K562 (cell line): Measurements from ENCODE around the gene OR7C1. TPM values are rescaled to one million over a fixed set of nuclear protein-coding genes. Genes with fewer than 3 reads are reported as not detected.
"Not testable (repeated sequence)": the region's sequence is repeated elsewhere in the genome, so short reads cannot be mapped to it uniquely, and the experiment has no call there.

ENCODE experiments used
- ATAC-seq: fragments of 200-7000 bp; cut with Tn5 transposase; 3 replicates; pipeline ENCODE4 v1.9.1; 2020; ENCODE audit warnings: moderate library complexity
- BruUV-seq: library from RNA; stranded (reverse); fragments of 400-500 nt; replicated peaks from 2 replicates; lab custom pipeline; 2021; lab: Mats Ljungman, UMichigan
- CTCF ChIA-PET: fragments of 300-600 bp; formaldehyde crosslinking; extraction: SDS; loops from one replicate; lab custom pipeline; 2021; ENCODE audit warnings: low intra/inter-chr PET ratio; lab: Yijun Ruan, JAX
- POLR2A ChIA-PET: fragments of 300-600, 350-650 bp; sonication (Branson Sonifier 250); formaldehyde crosslinking; extraction: SDS; loops from one replicate; lab custom pipeline; 2021; ENCODE audit warnings: antibody characterized with exemption, inconsistent platforms; lab: Yijun Ruan, JAX
- DNase-seq, 4 experiments: peaks; one replicate each; pipeline versions ENCODE4 v3.0.0 to v3.0.0-alpha.2; 2011 to 2018; ENCODE audit warnings: low spot score in 3 of 4, mixed read lengths in 3 of 4; ENCODE audit errors: extremely low read depth in 1 of 4
- FAIRE-seq: peaks from 2 replicates; lab custom pipeline; 2011; peaks lifted over from hg19 to GRCh38; lab: Jason Lieb, UNC
- H2AFZ ChIP-seq: 2 replicates; pipeline ENCODE4 v1.6.0; 2011; ENCODE audit warnings: low read depth, low read length, control low read depth, inconsistent platforms
- H3K27ac ChIP-seq: fragments of 200-600 bp; 3 replicates; pipeline ENCODE4 v1.8.0; 2011; ENCODE audit warnings: low read depth, mild to moderate bottlenecking, control low read depth, inconsistent platforms, low read length, moderate library complexity, mixed read lengths; ENCODE audit errors: extremely low read depth
- H3K27me3 ChIP-seq, 2 experiments: fragments of 300-600 bp in 1 of 2; 2 replicates in 1 of 2; 3 replicates in 1 of 2; pipeline versions ENCODE4 v1.6.0 to v1.8.0; 2011; ENCODE audit warnings: inconsistent platforms in 2 of 2, low read length in 2 of 2, mild to moderate bottlenecking in 1 of 2, mixed read lengths in 1 of 2, moderate library complexity in 1 of 2; ENCODE audit not compliant: control insufficient read depth in 2 of 2, insufficient read depth in 2 of 2
- H3K36me3 ChIP-seq: fragments of 300-600 bp; 3 replicates; pipeline ENCODE4 v1.8.0; 2011; ENCODE audit warnings: mild to moderate bottlenecking, low read length, inconsistent platforms; ENCODE audit not compliant: control insufficient read depth, insufficient read depth
- H3K4me1 ChIP-seq, 2 experiments: fragments of 200-600 bp in 1 of 2; replicated peaks in 1 of 2; 2 replicates in 1 of 2; 3 replicates in 1 of 2; pipeline versions ENCODE4 v1.5.1 to v1.8.0; 2011; ENCODE audit warnings: inconsistent platforms in 2 of 2, low read length in 2 of 2, mild to moderate bottlenecking in 1 of 2, mixed read lengths in 1 of 2, moderate library complexity in 1 of 2; ENCODE audit not compliant: control insufficient read depth in 2 of 2, insufficient read depth in 2 of 2
- H3K4me2 ChIP-seq: 2 replicates; pipeline ENCODE4 v1.6.1; 2011; ENCODE audit warnings: low read length, control low read depth, inconsistent platforms, mixed read lengths; ENCODE audit not compliant: insufficient read depth
- H3K4me3 ChIP-seq: fragments of 200-600 bp; sonication (generic), shearing (Covaris generic); 2 replicates; pipeline ENCODE4 v1.5.1; 2016; ENCODE audit warnings: control low read depth, inconsistent platforms
- H3K79me2 ChIP-seq: fragments of 200-600 bp; 3 replicates; pipeline ENCODE4 v1.8.0; 2011; ENCODE audit warnings: low read length, inconsistent platforms; ENCODE audit not compliant: control insufficient read depth, insufficient read depth
- H3K9ac ChIP-seq, 2 experiments: 2 replicates each; pipeline versions ENCODE4 v1.6.0 to v1.6.1; 2011; ENCODE audit warnings: low read depth in 2 of 2, low read length in 2 of 2, control low read depth in 1 of 2, inconsistent platforms in 1 of 2, mild to moderate bottlenecking in 1 of 2, mixed read lengths in 1 of 2; ENCODE audit not compliant: insufficient read depth in 1 of 2
- H3K9me1 ChIP-seq: one replicate; pipeline ENCODE4 v1.6.0; 2011; ENCODE audit warnings: inconsistent platforms, mild to moderate bottlenecking, low read length, moderate library complexity; ENCODE audit not compliant: control insufficient read depth, insufficient read depth
- H3K9me3 ChIP-seq: replicated peaks from 2 replicates; pipeline ENCODE4 v1.5.1; 2011; ENCODE audit warnings: low read depth, low read length, inconsistent platforms; ENCODE audit not compliant: control insufficient read depth, insufficient read depth
- H4K20me1 ChIP-seq: replicated peaks from 2 replicates; pipeline ENCODE4 v1.6.1; 2011; ENCODE audit warnings: low read length, inconsistent platforms, mixed read lengths; ENCODE audit not compliant: control insufficient read depth, insufficient read depth
- ARID1B ChIP-seq: fragments of 450-650 bp; IDR thresholded peaks from 2 replicates; pipeline ENCODE4 v1.6.1; 2016; ENCODE audit warnings: antibody characterized with exemption, mild to moderate bottlenecking, inconsistent platforms
- ASH1L ChIP-seq: fragments of 450-650 bp; IDR thresholded peaks from 2 replicates; pipeline ENCODE4 v1.6.1; 2018; ENCODE audit warnings: borderline replicate concordance, mild to moderate bottlenecking, low read depth; ENCODE audit not compliant: partially characterized antibody
- CBX1 ChIP-seq: sonication (generic); IDR thresholded peaks from 2 replicates; pipeline ENCODE4 v1.6.1; 2016; ENCODE audit warnings: antibody characterized with exemption, low read depth, mild to moderate bottlenecking
- CHD4 ChIP-seq: fragments of 200-600 bp; sonication (generic); IDR thresholded peaks from 3 replicates; pipeline ENCODE4 v1.6.1; 2012; ENCODE audit warnings: low read depth, mild to moderate bottlenecking, mixed read lengths, low read length, inconsistent platforms; ENCODE audit not compliant: insufficient read depth, insufficient replicate concordance, poor library complexity, severe bottlenecking
- CTBP1 ChIP-seq: fragments of 450-650 bp; IDR thresholded peaks from 2 replicates; pipeline ENCODE4 v1.6.1; 2016; ENCODE audit warnings: borderline replicate concordance
- HCFC1 ChIP-seq: IDR thresholded peaks from 2 replicates; pipeline ENCODE4 v1.6.1; 2012; ENCODE audit warnings: low read depth, low read length, improper control_type of control experiment
- HDAC3 ChIP-seq: fragments of 450-650 bp; IDR thresholded peaks from 2 replicates; pipeline ENCODE4 v1.6.1; 2018; ENCODE audit warnings: borderline replicate concordance, mild to moderate bottlenecking, moderate library complexity; ENCODE audit not compliant: partially characterized antibody
- HNRNPL ChIP-seq: fragments of 200-400 bp; formaldehyde crosslinking; IDR thresholded peaks from 2 replicates; pipeline ENCODE4 v1.6.1; 2017; ENCODE audit warnings: low read depth, mild to moderate bottlenecking, low read length
- MTA1 ChIP-seq: fragments of 450-650 bp; IDR thresholded peaks from 2 replicates; pipeline ENCODE4 v1.6.1; 2017; ENCODE audit warnings: borderline replicate concordance
- SMARCC2 ChIP-seq: fragments of 450-650 bp; IDR thresholded peaks from 2 replicates; pipeline ENCODE4 v1.6.1; 2017; ENCODE audit warnings: antibody characterized with exemption, moderate library complexity, mild to moderate bottlenecking, low read depth
- TBL1XR1 ChIP-seq, 2 experiments: IDR thresholded peaks; 2 replicates each; pipeline ENCODE4 v1.6.1; 2012; ENCODE audit warnings: improper control_type of control experiment in 2 of 2, low read length in 2 of 2, mild to moderate bottlenecking in 1 of 2
- ZBTB7A ChIP-seq: IDR thresholded peaks from 2 replicates; pipeline ENCODE4 v1.6.1; 2011; ENCODE audit warnings: low read depth, mild to moderate bottlenecking, low read length, moderate library complexity, borderline replicate concordance; ENCODE audit not compliant: control insufficient read depth
- ZEB2 ChIP-seq: fragments of 450-650 bp; IDR thresholded peaks from 2 replicates; pipeline ENCODE4 v1.6.1; 2016
- WGBS: fragments of 100-300 bp; shearing (Covaris generic); methylation state at CpG from one replicate; pipeline ENCODE4 v1.1.6; 2016; ENCODE audit warnings: low coverage, mixed read lengths; ENCODE audit not compliant: insufficient coverage; ENCODE audit errors: missing lambda C conversion rate; 5-methylcytosine and 5-hydroxymethylcytosine counted together
- in situ Hi-C: fragments of 300-500 bp; cut with MboI; formaldehyde crosslinking; loops from 4 replicates; pipeline ENCODE4 v1.15.0; 2018; ENCODE audit warnings: inconsistent platforms, mixed read lengths
- intact Hi-C: fragments of 100-400 bp; cut with micrococcal nuclease; formaldehyde crosslinking; loops from 2 replicates; pipeline ENCODE4 v1.14.2; 2022
- polyA plus RNA-seq, 8 experiments: library from polyadenylated mRNA; depleted of rRNA in 4 of 8; stranded (reverse) in 5 of 8; unstranded in 3 of 8; fragments of >200 nt; fragmentation: Nextera tagmentation in 2 of 8; fragmentation: Illumina TruSeq in 1 of 8; extraction: Ambion mirVana in 2 of 8; extraction: Trizol in 1 of 8; gene quantifications; 2 replicates each; pipeline versions ENCODE4 v1.2.1 to v1.2.3, GENCODE V29; 2011 to 2014; ENCODE audit warnings: inconsistent platforms in 1 of 8, missing spikeins in 1 of 8
- total RNA-seq, 7 experiments: library from RNA; depleted of rRNA in 6 of 7; stranded (reverse); fragments of >200 nt in 6 of 7; fragmentation: Illumina TruSeq in 2 of 7; extraction: Trizol in 2 of 7; gene quantifications; 2 replicates each; pipeline versions ENCODE4 v1.2.1 to v1.2.3, GENCODE V29; 2011 to 2021; ENCODE audit warnings: low replicate concordance in 1 of 7
- TF ChIP-seq, protein P1 (sequence below): fragments of 250-450 bp; sonication (Bioruptor Pico); IDR thresholded peaks from 2 replicates; pipeline ENCODE4 v1.5.0; 2021; ENCODE audit warnings: mild to moderate bottlenecking, moderate library complexity

Gene OR7C1
- total and polyA plus RNA-seq, 9 of the 15 experiments (the other 6 are each of a cell fraction or from before 2014, with no cell fraction given), result 0.01 to 0.18 (median 0.10) TPM; not detected in 1

DNA sequence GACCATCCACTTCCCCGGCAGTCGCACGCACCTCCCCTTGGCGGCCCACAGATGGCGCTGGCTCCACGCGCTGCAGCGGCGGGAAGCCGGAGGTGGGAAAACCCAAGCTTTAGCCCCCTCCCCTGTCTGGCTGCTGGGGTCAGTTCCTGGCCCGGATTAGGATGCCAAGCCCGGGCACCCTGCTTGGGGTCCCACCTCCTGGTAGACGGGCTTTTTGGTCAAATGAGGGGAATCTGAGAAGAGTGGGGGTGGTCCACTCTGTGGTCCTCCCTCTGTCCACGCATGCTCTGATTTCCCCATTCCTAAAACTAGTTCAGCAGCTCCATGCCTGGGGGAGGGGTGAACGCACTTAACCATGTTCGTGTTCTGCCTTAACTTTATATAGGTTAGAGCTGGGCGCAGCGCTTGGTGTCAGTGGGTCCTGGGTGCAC lies 48.5 kb downstream of the OR7C1 start (continued):
- TF ChIP-seq HNRNPL (no peak), HCFC1 (no peak)
- TF ChIP-seq, all 486 proteins: peak for 30

DNA sequence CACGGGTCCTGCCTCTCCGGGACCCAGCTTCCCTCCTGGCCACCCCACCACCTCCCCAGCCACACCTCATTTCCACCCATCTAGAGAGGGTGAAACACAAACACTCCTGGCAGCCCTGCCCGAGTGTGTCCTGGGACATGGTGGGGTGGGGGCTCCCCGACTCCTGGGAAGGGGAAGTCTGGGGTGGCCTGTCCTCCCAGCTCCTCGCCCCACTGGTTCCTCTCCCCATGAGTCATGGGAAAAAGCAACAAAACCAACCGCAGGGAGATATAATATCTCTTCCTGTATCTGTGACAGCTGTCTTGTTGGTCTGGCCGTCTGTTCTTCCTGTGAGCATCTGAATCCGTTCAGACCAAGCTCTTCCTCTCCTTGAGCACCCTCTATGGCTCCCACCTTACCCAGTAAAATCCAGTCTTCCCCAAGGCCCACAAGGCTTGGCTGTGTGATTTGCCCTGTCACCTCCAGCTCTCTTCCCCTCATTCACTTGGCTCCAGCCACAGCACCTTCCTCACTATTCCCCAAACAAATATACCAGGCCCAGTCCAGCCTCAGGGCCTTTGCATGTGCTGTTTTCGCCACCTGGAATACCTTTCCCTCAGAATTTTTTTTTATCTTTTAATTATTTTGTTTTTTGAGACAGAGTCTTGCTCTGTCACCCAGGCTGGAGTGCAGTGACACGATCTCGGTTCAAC lies 49.7 kb downstream of the OR7C1 start:
- intact Hi-C loops, result loop anchor here (2.0 kb wide), 1 partner anchor 210 kb away; no protein-coding TSS in a partner anchor
- DNase-seq (peak; percentile 50 to 85 (median 60)), ATAC-seq (peak; percentile 74), FAIRE-seq (peak; percentile 65)
- not testable (repeated sequence) for BruUV-seq, H3K9me1 ChIP-seq, H3K36me3 ChIP-seq, H3K9me3 ChIP-seq, H3K4me3 ChIP-seq, H4K20me1 ChIP-seq, H3K79me2 ChIP-seq, H3K27me3 ChIP-seq
- ChIA-PET CTCF (interaction anchor here (0.6 to 0.8 kb wide), 2 partner anchors 51 to 211 kb away, joined by 3 read pairs; no protein-coding TSS in a partner anchor), POLR2A (interaction anchor here (0.6 to 1.9 kb wide), 6 partner anchors 9 to 413 kb away, joined by 3 to 8 read pairs (median 3); no protein-coding TSS in a partner anchor)
- Histone ChIP-seq H3K4me1 (peaks cover 23 to 27% of the 10 kb centered on the region in 2 experiments), H3K27ac (peak overlapping the region; percentile 86; the same call in 2 of the 3 replicates), H3K9ac (peak overlapping the region in 1 of 2 experiments; percentile 18; a peak in 1 of 4 replicates), H3K4me2 (peak overlapping the region; percentile 58; the same call in 1 of the 2 replicates), H2AFZ (peak overlapping the region; percentile 77)
- in situ Hi-C loops, result loop anchor here (10.0 kb wide), 1 partner anchor 210 kb away; the partner anchor contains the start of gene NDUFB7
- WGBS, result 25% methylated on average over 8 of the region's 11 CpGs
- TF ChIP-seq ZBTB7A (peak; percentile 46; the same call in 1 of the 2 replicates), CHD4 (peak; percentile 53), TBL1XR1 (IDR thresholded peaks at IDR 0.05; ENCODE audit: low read length in 2 of 2) (peak in 1 of 2 experiments; percentile 85; a peak in 3 of 4 replicates), CTBP1 (peak; percentile 73), CBX1 (peak; percentile 97), ASH1L (peak; percentile 24), HDAC3 (peak; percentile 66), SMARCC2 (peak; percentile 79; the same call in 1 of the 2 replicates), ZEB2 (peak; percentile 53; the same call in 1 of the 2 replicates), MTA1 (peak; percentile 82), ARID1B (peak; percentile 89)
- TF ChIP-seq, protein P1, sequence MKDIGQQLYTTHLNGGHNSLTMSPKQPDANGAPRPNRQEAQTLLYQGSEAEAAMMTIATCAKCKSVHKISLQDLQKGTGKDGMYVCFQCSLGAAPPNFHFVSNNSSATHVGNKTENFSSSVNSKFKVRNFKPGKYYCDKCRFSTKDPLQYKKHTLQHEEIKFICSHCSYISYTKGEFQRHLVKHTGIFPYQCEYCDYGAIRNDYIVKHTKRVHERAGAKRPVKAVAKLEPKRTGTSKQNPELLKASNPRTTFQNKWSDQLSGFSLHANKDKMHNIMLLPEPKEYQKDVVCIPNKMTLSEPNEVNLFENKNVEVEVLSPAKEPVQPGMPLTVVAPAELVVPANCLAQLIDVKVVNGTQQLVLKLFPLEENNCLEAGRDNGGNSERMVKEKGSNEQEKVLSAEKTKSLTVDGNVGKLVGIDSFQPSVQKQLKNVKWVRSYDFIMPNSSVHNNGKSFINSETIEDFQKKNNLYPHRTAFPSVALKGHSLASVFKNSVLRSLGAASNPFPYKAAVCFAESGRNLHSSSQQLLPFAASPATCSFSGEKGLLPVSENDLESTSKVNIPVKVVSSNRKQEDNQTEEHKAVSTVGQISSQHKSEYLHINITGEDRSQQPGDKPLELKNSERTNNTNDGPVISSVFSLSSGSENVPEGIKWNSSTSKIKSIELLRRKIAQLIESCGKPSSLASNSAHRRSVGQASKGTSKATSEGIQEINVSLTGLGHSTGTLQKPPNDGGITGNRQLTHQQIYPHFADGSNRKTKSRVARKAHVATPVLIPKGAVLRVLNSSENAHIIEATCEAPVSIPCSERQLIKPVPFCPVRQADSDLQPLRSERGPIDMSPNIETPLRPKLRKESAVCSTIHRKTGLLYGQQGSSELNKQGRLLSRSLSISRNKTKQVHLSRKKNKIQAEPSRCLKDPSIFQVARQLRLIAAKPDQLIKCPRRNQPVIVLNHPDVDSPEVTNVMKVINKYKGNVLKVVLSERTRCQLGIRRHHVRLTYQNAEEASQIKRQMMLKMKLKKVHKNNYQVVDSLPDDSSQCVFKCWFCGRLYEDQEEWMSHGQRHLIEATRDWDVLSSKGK, result 0 out of 2 replicates have a peak, but pooled peaks have one; percentile 30
